ENCODE measurements around the gene CRABP1.

- TF ChIP-seq CTCF (IDR thresholded peaks at IDR 0.05; ENCODE audit: insufficient read depth, low read depth, low read length) (no peak), EZH2 (IDR thresholded peaks at IDR 0.05; ENCODE audit: insufficient read depth, low read length) (no peak)
Measured at GRCh38 chr15:78301828-78302227, 38.3 kb upstream of the CRABP1 start.
